Thymus (tissue), 11 donors: ENCODE results near the gene TAL1. TPM values are rescaled to one million over a fixed set of nuclear protein-coding genes. Genes with fewer than 3 reads are reported as not detected.

Experiments
- DNase-seq, 9 donors: peaks; one replicate each; pipeline ENCODE4 v3.0.0-alpha.2; 2013; ENCODE audit warnings: low spot score in 9 of 9, low read depth in 6 of 9, missing footprints in 1 of 9
- H3K27ac ChIP-seq, 2 donors: one replicate each; pipeline ENCODE4 v1.5.1; 2013; ENCODE audit warnings: control low read depth in 1 of 2, low read depth in 1 of 2, low read length in 1 of 2, mild to moderate bottlenecking in 1 of 2, moderate library complexity in 1 of 2
- H3K27me3 ChIP-seq, 2 donors: one replicate each; pipeline ENCODE4 v1.5.1; 2013; ENCODE audit warnings: low read length in 1 of 2; ENCODE audit not compliant: control insufficient read depth in 2 of 2, insufficient read depth in 1 of 2
- H3K36me3 ChIP-seq, 2 donors: one replicate each; pipeline ENCODE4 v1.5.1; 2013; ENCODE audit warnings: low read length in 1 of 2, mild to moderate bottlenecking in 1 of 2, moderate library complexity in 1 of 2; ENCODE audit not compliant: control insufficient read depth in 2 of 2, insufficient read depth in 2 of 2
- H3K4me1 ChIP-seq, 2 donors: one replicate each; pipeline ENCODE4 v1.5.1; 2013; ENCODE audit warnings: low read length in 2 of 2; ENCODE audit not compliant: control insufficient read depth in 2 of 2, insufficient read depth in 2 of 2
- H3K4me3 ChIP-seq, 2 donors: one replicate each; pipeline ENCODE4 v1.5.1; 2013; ENCODE audit warnings: low read length in 2 of 2, control low read depth in 1 of 2, mild to moderate bottlenecking in 1 of 2
- H3K9me3 ChIP-seq, 2 donors: one replicate each; pipeline ENCODE4 v1.5.1; 2013; ENCODE audit warnings: low read length in 1 of 2, mild to moderate bottlenecking in 1 of 2; ENCODE audit not compliant: control insufficient read depth in 2 of 2, insufficient read depth in 1 of 2
- WGBS: extraction: QIAGEN DNeasy Blood & Tissue Kit; methylation state at CpG from one replicate; pipeline ENCODE4 v1.1.7; 2013; 5-methylcytosine and 5-hydroxymethylcytosine counted together
- polyA plus RNA-seq: library from polyadenylated mRNA; stranded (reverse); fragments of 200-250 nt; gene quantifications from one replicate; pipeline ENCODE4 v1.2.3, GENCODE V29; 2013
- total RNA-seq: library from RNA; stranded (reverse); fragments of 120-200 nt; gene quantifications from one replicate; pipeline ENCODE4 v1.2.4, GENCODE V29; 2013
- donor health status: healthy.

The TAL1 gene
- total and polyA plus RNA-seq, 2 donors, result 1.5 to 2.7 TPM

- Histone ChIP-seq H3K27me3 (peaks cover 0 to 2% of the 10 kb centered on the region in 2 donors), H3K36me3 (no peaks in the 10 kb centered on the region), H3K9me3 (no peaks in the 10 kb centered on the region), H3K4me3 (no peak overlapping the region), H3K27ac (no peak overlapping the region), H3K4me1 (peaks cover 0 to 4% of the 10 kb centered on the region in 2 donors)
- WGBS, result 92% methylated on average over 2 of the region's 2 CpGs
- DNase-seq, result no peak
Measured at GRCh38 chr1:47187926-47188250, 44.1 kb downstream of the TAL1 start.

GRCh38 chr1:47187231-47187925 is 44.6 kb downstream of the TAL1 start:
- H3K9me3 ChIP-seq, result no peaks in the 10 kb centered on the region
- H3K27ac ChIP-seq, result no peak overlapping the region
- peaks cover 0 to 2% of the 10 kb centered on the region in 2 donors for H3K27me3 ChIP-seq
- DNase-seq, result no peak
- H3K36me3 ChIP-seq, result no peaks in the 10 kb centered on the region
- H3K4me3 ChIP-seq, result no peak overlapping the region
- 92% methylated on average over 12 of the region's 12 CpGs for WGBS
- H3K4me1 ChIP-seq, result peaks cover 0 to 4% of the 10 kb centered on the region in 2 donors

GRCh38 chr1:47186267-47187185 is 45.5 kb downstream of the TAL1 start:
- no peak overlapping the region for H3K4me3 ChIP-seq
- no peak for DNase-seq
- WGBS, result 95% methylated on average over 13 of the region's 13 CpGs
- peaks cover 0 to 2% of the 10 kb centered on the region in 2 donors for H3K27me3 ChIP-seq
- H3K36me3 ChIP-seq, result no peaks in the 10 kb centered on the region
- no peaks in the 10 kb centered on the region for H3K9me3 ChIP-seq
- peaks cover 0 to 4% of the 10 kb centered on the region in 2 donors for H3K4me1 ChIP-seq
- no peak overlapping the region for H3K27ac ChIP-seq

- no peak overlapping the region for H3K4me3 ChIP-seq
- no peaks in the 10 kb centered on the region for H3K4me1 ChIP-seq
Measured at GRCh38 chr1:47184822-47185677, 47.0 kb downstream of the TAL1 start.

GRCh38 chr1:47184090-47184821 is 47.8 kb downstream of the TAL1 start:
- H3K27me3 ChIP-seq, result peaks cover 3 to 25% of the 10 kb centered on the region in 2 donors
- H3K4me1 ChIP-seq, result peaks cover 0 to 4% of the 10 kb centered on the region in 2 donors
- H3K9me3 ChIP-seq, result no peaks in the 10 kb centered on the region
- no peak overlapping the region for H3K27ac ChIP-seq
- DNase-seq, result no peak
- 79% methylated on average over 5 of the region's 5 CpGs for WGBS
- H3K36me3 ChIP-seq, result no peaks in the 10 kb centered on the region
- H3K4me3 ChIP-seq, result no peak overlapping the region

More at GRCh38 chr1:47184822-47185677, 47.0 kb downstream of the TAL1 start:
- no peaks in the 10 kb centered on the region for H3K9me3 ChIP-seq
- H3K36me3 ChIP-seq, result no peaks in the 10 kb centered on the region
- no peak overlapping the region for H3K27ac ChIP-seq
- peaks cover 3 to 17% of the 10 kb centered on the region in 2 donors for H3K27me3 ChIP-seq
- 93% methylated on average over 14 of the region's 14 CpGs for WGBS
- DNase-seq, result no peak

GRCh38 chr1:47183308-47184089 is 48.5 kb downstream of the TAL1 start:
- Histone ChIP-seq H3K4me1 (peaks cover 0 to 7% of the 10 kb centered on the region in 2 donors), H3K27me3 (peaks cover 3 to 27% of the 10 kb centered on the region in 2 donors), H3K36me3 (no peaks in the 10 kb centered on the region), H3K9me3 (no peaks in the 10 kb centered on the region), H3K27ac (no peak overlapping the region), H3K4me3 (no peak overlapping the region)
- WGBS, result 81% methylated on average over 11 of the region's 11 CpGs
- DNase-seq, result no peak

GRCh38 chr1:47182676-47183235 is 49.3 kb downstream of the TAL1 start:
- Histone ChIP-seq H3K27ac (no peak overlapping the region), H3K4me1 (peaks cover 0 to 7% of the 10 kb centered on the region in 2 donors)
- 77% methylated on average over 7 of the region's 7 CpGs for WGBS

More at GRCh38 chr1:47182676-47183235, 49.3 kb downstream of the TAL1 start:
- Histone ChIP-seq H3K36me3 (no peaks in the 10 kb centered on the region), H3K9me3 (no peaks in the 10 kb centered on the region), H3K27me3 (peaks cover 3 to 29% of the 10 kb centered on the region in 2 donors), H3K4me3 (no peak overlapping the region)
- DNase-seq, result no peak
